Glomerular visceral epithelial cell (primary cell): ENCODE results near the gene AKAP13.
A peak's percentile ranks its signal among the peaks of the same experiment; 100 is the strongest.

Experiments used
- DNase-seq: peaks from one replicate; pipeline ENCODE4 v3.0.0-alpha.2; 2016; ENCODE audit errors: extremely low spot score

AKAP13 gene

GRCh38 chr15:85766001-85766831, 385.8 kb downstream of the AKAP13 start:
- DNase-seq, result peak; percentile 53

GRCh38 chr15:85767785-85768529, 387.6 kb downstream of the AKAP13 start:
- no peak for DNase-seq

- no peak for DNase-seq
Observed at GRCh38 chr15:85768595-85769168, 388.3 kb downstream of the AKAP13 start.

- DNase-seq, result no peak
Observed at GRCh38 chr15:85769182-85769900, 388.9 kb downstream of the AKAP13 start.

GRCh38 chr15:85770096-85771041, 390.0 kb downstream of the AKAP13 start:
- DNase-seq, result no peak

- peak; percentile 38 for DNase-seq
Observed at GRCh38 chr15:85771271-85771670, 390.9 kb downstream of the AKAP13 start.

DNA sequence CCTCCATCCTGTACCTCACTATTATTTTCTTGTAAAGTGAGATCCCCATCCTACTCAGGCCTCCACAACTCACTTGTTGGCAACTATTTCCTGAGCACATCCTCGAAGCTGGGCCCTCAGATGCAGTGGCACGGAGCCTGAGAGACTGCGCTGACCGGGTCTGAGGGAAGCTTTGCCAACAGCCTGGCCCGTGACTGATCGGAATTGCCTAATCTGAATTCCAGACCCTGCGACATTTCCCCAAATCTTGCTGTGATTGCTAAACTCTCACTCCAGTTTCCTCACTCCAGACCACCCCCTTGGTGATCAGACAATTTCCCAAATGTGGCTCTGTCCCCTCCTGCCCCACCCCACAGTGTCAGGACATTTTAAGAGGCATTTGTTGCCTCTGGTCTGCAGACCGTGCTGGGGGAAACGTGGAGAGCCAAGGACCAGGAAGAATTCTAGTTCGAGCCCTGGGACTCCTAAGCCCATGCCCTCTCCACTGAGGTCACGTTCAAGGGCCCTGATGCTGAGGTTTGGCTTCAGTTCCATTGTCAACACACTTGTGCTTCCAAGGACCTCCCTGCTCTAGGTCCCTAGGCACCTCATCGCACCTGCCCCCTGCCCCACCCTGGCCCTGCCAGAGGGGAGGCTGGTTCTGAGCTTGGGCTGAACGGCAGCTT, 391.5 kb downstream of the AKAP13 start:
- DNase-seq, result no peak

DNA sequence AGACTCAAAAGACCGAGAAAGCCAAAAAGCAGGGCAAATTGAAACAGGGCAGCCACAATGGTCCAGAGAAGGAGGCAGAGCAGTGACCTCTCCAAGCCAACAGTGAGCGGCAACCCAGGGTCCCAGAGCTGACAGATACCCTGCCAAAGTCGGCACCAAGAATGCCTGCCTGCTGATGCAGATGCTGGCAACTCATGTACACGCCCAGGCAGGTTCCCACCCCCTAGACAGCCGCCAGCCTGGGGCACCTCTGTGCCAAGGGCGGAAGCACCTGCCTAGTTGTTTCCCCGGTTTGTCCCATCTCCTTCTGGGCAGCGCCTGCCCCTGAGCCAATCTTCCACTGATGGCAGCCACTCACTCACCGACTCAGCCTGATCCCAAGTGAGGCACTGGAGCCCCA, 392.3 kb downstream of the AKAP13 start:
- no peak for DNase-seq

GRCh38 chr15:85773249-85773648, 392.8 kb downstream of the AKAP13 start:
- DNase-seq, result no peak

- DNase-seq, result no peak
Observed at GRCh38 chr15:85773970-85774369, 393.6 kb downstream of the AKAP13 start.

DNA sequence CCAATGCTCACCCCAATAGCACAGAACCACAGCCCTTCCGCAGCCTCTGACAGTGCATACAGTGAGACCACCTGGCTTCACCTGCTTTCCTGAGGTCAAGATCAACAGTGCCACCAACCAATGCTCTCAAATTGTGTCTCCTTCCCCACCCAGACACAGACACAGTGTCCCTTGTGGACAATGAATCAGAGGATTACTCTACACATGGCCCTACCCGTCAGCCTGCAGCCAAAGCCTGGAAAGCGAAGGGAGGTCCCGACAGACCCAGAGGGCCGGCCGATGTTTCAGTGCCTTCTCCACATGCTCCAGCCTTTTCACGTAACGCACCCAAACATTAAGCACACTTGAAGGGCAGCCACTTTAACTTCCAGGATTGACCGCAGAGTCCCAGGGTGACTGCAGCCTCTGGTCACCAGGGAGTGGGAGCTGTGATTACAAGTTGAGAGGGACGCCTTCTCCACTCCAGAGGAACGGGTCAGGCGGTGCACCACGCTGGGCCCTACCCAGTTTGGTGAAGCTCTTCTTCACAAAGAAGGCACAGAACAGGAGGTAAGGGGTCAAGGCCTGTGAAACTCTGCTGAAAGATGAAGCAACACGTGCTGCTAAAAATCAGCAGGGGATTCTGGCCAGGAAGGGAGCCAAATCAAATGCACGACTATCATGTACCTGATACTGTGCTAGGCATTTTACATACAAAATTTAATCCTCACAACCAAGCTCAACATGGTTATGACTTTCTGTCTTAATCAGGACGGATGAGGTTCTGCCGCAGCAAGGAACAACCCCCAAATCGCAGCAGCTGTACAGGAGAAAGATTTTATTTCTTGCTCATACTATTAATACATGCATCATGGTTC, 397.1 kb downstream of the AKAP13 start:
- no peak for DNase-seq

DNA sequence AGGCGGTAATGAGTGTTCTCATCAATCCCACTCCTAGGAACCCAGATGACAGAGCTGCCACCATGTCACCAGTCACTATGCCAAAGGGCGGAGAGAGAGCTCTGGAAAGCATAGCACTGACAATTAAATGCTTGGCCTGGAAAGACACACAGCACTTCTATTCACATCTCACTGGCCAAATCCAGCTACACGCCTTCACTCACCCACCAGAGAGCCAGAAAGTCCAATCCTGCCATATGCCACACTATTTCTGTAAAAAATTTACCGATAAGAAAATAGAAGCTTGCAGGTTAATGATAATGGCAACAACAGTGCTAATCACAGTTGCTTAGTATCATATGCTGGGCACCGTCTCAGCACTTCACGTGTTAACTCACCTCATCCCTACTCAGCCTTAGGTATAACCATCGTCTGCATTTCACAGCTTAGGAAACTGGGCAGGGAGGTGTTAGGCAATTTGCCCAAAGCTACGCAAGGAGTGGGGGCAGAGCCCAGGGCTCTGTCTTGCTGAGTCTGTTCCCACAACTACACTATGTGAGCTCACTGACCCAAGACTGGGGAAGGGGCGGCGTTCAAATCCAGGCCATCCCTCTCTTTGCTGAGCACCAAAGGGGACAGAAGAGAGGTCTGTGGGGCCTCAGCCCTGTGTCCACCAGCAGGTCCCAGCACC, 397.8 kb downstream of the AKAP13 start:
- DNase-seq, result no peak

GRCh38 chr15:85779249-85779648, 398.8 kb downstream of the AKAP13 start:
- DNase-seq, result no peak

- DNase-seq, result no peak
Observed at GRCh38 chr15:85780225-85780985, 400.0 kb downstream of the AKAP13 start.

GRCh38 chr15:85781099-85781498, 400.7 kb downstream of the AKAP13 start:
- no peak for DNase-seq

DNA sequence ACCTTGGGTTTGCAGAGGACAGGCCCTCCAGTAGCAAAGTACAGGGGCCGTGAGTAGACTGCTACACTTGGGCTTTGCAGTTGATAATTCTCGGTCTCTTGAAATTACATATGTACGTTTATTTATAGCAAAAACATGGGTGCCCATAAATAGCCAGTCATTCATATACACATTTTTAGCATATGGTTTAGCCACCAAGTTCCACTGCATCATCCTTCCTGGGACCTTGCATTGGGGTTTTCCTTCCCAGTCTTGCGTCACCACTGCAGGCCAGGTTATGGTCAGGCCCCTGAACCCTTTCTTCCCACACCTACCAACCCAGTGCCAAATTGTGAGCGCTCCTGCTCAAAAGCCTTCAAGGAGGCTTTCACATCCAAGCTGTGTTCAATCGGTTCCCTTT, 401.7 kb downstream of the AKAP13 start:
- DNase-seq, result no peak

DNA sequence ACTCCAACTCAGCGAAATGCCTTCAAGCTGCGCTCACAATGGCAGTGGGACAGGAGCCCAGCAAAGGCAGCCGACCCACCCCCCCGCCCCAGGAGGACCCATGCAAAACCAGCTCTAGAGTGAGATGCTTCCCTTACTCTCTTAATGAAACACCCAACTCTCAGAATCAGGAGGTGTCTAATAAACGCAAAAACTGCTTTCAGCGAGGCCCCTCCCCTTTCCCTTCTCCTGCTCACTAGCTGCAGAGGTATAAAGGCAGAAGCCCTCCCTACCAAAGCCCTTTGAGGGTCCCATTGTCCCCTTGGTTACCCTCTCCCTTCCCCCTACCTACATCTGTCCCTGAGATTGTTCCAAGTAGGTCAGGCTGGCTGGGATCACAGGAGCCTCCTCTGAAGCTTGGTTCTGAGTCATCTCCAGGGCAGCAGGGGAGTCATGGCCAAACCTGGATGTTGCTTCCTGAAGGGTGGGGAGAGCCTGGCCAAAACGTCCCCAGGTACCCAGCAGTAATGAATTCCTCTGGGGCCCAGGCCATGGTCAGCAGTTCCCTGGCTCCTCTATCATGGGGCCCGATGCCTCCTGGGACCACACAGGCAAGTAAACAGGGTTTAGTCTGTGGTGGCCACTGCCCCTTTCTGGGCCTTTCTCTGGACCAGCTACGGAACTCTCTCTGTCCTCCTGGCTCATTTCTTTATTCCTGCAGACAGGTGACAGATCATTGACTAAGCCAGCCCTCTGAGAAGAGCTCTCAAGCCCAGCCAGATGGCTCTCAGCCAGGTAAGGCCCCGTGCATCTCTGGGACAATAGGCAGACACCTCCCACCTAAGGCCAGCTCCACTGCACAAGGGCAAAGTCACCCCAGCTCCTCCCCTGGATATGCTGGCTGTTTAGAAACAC, 405.7 kb downstream of the AKAP13 start:
- DNase-seq, result peak; percentile 58
